ENCODE results near the gene CALHM5.
"Not testable (repeated sequence)": the region's sequence is repeated elsewhere in the genome, so short reads cannot be mapped to it uniquely, and the experiment has no call there.

CALHM5 gene, protein sequence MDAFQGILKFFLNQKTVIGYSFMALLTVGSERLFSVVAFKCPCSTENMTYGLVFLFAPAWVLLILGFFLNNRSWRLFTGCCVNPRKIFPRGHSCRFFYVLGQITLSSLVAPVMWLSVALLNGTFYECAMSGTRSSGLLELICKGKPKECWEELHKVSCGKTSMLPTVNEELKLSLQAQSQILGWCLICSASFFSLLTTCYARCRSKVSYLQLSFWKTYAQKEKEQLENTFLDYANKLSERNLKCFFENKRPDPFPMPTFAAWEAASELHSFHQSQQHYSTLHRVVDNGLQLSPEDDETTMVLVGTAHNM

DNA sequence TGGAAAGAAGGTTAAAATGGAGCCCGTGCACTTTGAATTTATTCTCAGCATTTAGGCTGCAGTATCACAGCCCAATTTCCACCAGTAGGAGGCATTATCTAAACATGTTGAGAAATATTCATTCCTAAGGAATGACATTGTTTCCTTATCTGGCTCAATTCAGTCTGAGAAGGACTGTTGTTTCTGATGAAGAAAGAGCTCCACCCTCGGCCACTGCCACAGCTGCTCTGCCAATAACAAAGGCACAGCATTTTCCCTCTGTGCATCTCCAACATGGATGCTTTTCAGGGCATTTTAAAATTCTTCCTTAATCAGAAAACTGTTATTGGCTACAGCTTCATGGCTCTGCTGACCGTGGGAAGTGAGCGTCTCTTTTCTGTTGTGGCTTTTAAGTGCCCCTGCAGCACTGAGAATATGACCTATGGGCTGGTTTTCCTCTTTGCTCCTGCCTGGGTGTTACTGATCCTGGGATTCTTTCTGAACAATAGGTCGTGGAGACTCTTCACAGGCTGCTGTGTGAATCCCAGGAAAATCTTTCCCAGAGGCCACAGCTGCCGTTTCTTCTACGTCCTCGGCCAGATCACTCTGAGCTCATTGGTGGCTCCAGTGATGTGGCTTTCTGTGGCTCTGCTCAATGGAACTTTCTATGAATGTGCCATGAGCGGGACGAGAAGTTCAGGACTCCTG is at the start of gene CALHM5:
CALHM5 (plus strand) TSS at position 216 of the 687 bp plus-strand sequence; CDS start at position 274, 58 bp downstream.
- DNase-seq (ENCODE audit: extremely low read depth in 1 of 2, low read depth in 1 of 2): no peak

DNA sequence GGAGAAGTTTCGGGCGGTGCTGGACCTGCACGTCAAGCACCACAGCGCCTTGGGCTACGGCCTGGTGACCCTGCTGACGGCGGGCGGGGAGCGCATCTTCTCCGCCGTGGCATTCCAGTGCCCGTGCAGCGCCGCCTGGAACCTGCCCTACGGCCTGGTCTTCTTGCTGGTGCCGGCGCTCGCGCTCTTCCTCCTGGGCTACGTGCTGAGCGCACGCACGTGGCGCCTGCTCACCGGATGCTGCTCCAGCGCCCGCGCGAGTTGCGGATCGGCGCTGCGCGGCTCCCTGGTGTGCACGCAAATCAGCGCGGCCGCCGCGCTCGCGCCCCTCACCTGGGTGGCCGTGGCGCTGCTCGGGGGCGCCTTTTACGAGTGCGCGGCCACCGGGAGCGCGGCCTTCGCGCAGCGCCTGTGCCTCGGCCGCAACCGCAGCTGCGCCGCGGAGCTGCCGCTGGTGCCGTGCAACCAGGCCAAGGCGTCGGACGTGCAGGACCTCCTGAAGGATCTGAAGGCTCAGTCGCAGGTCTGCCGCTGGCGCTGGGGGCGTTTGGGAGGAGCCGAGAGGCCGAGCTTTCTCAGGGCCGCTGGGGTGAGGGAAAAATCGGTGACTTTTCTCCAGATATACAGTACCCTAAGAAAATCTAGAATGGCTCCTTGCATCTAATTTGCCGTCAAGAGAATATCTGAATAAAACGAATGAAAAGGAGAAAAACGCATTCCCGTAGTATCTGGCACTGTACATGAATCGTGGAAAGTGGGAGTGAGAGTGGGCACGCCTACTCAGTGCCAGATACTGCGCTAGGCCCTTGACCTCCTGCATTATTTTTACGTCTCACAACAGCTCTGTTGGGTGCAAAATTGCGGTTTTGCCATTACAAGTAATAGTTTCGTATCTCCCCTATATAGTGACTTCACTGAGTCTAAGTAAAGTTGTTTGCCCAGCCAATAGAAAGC is 49.2 kb upstream of the CALHM5 start:
- peak in 1 of 2 donors; percentile 36 for DNase-seq (ENCODE audit: extremely low read depth in 1 of 2, low read depth in 1 of 2)

DNA sequence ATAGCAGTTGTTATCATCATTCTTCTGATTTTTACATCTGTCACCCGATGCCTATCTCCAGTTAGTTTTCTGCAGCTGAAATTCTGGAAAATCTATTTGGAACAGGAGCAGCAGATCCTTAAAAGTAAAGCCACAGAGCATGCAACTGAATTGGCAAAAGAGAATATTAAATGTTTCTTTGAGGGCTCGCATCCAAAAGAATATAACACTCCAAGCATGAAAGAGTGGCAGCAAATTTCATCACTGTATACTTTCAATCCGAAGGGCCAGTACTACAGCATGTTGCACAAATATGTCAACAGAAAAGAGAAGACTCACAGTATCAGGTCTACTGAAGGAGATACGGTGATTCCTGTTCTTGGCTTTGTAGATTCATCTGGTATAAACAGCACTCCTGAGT is 48.1 kb upstream of the CALHM5 start:
- no peak for DNase-seq (ENCODE audit: extremely low read depth in 1 of 2, low read depth in 1 of 2)

DNA sequence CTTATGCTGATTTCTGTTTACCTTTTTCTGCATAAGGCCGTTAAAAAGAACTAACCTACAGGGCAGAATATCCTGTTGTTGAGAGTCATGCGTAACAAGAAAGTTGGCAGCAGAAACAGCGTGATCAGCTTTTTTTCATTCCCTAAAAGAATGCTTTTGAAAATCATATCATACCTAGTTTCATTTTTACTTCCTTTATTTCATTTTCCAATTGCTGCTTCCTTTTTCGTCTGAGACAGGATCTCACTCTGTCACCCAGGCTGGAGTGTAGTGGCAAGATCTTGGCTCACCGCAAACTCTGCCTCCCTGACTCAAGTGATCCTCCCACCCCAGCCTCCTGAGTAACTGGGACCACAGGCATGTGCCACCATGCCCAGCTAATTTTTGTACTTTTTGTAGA is 46.2 kb upstream of the CALHM5 start:
- DNase-seq (ENCODE audit: extremely low read depth in 1 of 2, low read depth in 1 of 2): no peak

DNA sequence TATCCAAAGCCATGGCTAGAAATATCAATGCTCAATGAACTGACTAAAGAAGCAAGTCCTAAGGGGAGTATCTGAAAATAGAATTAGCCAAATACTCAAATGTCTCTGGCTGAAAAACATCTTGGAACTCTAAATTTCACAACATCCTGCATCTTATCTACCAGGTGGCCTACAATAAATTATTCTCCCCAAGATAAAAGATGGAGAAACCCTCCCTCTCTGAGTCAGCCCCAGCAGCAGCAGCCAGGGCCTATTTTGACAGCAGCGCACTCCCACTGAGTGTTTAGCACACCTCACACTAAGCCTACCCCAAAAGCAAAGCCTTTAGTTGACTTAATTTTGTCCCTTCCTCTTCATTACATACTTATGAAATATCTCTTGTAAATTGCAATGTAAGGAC is 44.3 kb upstream of the CALHM5 start:
- no peak for DNase-seq (ENCODE audit: extremely low read depth in 1 of 2, low read depth in 1 of 2)

DNA sequence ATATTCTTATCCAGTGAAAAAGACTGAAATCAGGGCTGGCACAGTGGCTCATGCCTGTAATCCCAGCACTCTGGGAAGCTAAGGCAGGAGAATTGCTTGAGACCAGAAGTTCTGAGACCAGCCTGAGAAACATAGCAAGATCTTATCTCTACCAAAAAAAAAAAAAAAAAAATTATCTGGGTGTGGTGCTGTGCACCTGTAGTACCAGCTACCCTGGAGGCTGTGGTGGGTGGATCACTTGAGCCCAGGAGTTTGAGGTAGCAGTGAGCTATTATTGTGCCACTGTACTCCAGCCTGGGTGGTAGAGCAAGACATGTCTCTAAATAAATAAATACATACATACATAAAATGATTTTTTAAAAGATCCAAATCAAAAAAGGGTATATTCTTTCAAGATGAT is 43.9 kb upstream of the CALHM5 start:
- no peak for DNase-seq (ENCODE audit: extremely low read depth in 1 of 2, low read depth in 1 of 2)

DNA sequence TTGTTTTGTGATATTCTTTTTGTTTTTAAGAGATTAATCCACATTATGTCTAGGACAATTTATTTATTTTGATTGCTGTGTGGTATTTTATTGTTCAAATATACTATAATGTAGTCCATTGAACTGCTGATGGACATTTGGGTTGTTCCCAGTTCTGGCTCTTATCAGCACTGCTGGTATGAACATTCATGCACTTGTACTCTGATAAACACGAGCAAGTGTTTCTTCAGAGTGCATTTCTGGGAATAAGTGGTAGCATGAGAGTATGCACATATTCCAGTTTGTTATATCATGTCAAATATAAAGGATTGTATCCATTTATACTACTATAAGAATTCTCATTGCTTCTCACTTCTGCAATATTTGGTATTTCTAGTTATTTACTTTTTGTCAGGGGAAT is 43.1 kb upstream of the CALHM5 start:
- no peak for DNase-seq (ENCODE audit: extremely low read depth in 1 of 2, low read depth in 1 of 2)

DNA sequence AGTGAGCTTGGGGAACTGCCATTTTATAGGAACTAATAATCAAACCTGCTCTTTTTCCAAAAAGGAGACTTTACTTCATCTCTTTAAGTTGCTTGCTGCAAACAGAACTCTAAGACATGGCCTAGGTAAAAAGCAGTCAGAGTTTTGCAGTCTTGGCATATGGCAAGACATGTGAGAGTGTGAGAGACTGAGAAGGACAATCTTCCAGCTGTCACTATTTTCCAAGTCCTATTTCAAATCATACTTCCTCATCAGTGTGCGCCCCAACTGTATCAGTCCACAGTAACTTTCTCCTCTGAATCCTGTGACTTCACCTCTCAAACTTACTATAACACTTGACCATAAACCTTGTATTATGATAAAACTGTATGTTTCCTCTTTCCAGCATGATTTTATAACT is 39.9 kb upstream of the CALHM5 start:
- DNase-seq (ENCODE audit: extremely low read depth in 1 of 2, low read depth in 1 of 2): no peak

DNA sequence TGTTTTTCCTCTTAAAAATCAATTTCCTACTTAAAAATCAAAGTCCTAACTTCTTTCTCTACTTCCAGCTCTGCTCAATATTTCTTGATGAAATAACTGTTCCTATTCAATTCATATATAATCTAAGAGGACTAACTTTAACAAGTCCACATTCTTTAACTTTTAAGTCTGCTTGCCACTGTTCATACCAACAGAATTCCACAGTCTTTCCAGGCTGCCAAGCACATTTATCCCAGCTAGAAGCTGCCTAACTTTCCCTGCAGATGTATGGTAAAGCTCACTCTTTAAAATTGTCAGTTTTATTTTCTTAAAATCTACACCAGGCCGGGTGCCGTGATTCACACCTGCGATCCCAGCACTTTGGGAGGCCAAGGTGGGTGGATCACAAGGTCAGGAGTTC is 38.7 kb upstream of the CALHM5 start:
- DNase-seq (ENCODE audit: extremely low read depth in 1 of 2, low read depth in 1 of 2): no peak

DNA sequence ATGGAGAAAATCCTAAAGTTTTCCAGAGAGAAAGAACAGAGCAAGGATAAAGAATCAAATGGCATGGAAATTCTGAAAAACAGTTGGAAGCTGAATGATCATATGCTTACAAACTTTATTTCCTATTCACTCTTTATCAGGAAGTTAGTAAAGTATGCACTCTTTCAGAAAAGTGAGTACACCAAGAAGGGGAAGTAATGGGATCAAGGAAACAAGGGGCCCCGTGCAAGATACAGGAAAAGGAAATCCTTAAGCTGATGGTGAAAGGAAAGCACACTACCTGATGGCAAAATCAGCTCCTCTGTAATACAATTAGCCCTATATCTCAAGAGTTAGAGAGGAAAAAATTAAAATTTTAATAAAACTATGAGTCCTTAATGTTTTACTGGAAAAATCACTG is 36.3 kb upstream of the CALHM5 start:
- DNase-seq (ENCODE audit: extremely low read depth in 1 of 2, low read depth in 1 of 2): no peak

DNA sequence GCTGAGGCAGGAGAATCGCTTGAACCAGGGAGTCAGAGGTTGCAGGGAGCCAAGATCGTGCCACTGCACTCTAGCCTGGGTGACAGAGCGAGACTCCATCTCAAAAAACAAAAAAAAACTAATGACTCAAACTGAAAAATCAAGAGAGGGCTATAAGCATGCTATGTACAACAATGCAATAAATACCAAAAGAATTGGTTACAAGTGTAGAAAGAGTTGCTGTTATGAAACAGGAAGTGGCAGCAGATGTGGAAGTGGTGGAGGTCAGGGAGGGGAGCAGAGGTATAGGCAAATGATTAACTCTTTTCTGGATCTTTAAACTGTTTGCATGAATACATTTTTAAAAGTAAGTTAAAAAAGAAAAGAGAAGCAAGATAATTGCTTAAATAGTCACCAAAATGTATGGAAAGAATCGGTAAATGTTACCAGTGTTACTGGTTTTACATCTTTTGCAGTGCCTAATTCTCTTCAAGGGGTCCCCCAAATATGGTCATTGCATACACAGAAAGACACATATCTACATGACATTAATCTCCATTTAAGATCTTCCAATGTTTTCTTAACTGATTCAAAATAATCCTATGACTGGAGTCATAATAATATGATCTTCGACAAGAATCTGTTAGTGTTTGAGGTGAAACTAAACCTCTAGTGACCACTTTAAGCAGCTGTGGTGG is 35.3 kb upstream of the CALHM5 start:
- DNase-seq (ENCODE audit: extremely low read depth in 1 of 2, low read depth in 1 of 2): no peak

DNA sequence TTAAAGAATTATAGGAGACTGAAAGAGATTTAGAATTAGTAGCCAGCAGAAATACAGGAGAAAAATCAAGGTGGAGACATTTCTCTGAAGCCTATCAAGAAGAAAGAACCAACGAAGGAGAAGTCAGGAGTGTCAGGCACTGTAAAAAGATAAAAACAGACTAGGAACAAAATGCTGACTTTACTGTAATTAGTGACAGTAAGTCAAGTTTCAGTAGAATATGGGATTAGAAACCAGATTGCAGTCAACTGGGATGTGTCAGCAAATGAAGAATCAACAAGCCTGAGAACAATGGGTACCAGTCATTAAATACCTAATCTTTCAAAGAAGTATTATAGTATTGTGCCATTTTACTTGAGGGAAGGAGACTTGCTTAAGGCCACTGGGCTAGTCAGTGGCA is 28.7 kb upstream of the CALHM5 start:
- DNase-seq (ENCODE audit: extremely low read depth in 1 of 2, low read depth in 1 of 2): no peak

DNA sequence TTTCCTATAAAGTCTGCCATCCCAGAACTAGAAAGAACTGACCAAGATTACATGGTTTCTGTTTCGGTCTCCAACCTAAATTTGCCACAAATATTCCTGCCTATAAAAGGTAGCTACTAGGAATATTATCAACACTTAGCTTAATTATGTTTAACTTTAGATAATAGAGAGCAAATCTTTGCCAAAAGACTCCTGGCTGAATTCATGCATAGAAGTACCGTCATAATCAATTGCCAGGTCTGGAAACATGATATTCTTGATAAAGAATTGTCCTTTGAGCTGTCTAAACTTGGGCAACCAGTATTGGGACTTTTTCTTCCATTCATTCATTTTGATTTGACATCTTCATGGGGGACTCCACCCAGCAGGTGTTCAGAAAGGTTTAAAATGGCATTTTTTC is 27.8 kb upstream of the CALHM5 start:
- no peak for DNase-seq (ENCODE audit: extremely low read depth in 1 of 2, low read depth in 1 of 2)

DNA sequence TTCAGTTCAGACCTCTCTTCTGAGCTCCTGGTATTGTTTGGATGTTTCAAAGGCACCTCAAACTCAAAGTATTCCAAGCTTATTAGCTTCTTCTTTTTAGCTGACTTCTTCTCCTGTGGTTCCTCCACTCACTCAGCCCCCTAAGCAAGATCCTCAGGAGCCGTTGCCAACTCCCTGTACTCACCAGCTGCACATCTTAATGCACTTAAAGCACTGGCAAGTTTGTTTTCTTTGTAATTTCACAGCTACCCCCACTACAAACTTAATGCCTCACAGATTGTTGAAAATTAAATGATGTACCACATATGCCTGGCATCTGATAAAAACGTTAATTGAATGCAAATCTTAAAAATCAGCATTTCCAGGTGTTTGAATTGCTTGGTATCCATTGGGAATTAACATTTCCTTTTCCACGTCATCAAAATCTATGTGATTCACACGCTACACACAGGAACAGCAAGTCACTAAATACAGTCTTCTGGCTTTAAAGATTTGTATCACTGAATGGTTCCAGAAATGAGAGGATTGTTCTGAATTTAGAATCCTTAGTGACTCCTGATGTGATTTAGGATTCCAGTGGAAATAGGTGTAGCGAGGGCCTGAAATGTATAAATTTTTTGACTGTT is 25.8 kb upstream of the CALHM5 start:
- DNase-seq (ENCODE audit: extremely low read depth in 1 of 2, low read depth in 1 of 2): no peak

DNA sequence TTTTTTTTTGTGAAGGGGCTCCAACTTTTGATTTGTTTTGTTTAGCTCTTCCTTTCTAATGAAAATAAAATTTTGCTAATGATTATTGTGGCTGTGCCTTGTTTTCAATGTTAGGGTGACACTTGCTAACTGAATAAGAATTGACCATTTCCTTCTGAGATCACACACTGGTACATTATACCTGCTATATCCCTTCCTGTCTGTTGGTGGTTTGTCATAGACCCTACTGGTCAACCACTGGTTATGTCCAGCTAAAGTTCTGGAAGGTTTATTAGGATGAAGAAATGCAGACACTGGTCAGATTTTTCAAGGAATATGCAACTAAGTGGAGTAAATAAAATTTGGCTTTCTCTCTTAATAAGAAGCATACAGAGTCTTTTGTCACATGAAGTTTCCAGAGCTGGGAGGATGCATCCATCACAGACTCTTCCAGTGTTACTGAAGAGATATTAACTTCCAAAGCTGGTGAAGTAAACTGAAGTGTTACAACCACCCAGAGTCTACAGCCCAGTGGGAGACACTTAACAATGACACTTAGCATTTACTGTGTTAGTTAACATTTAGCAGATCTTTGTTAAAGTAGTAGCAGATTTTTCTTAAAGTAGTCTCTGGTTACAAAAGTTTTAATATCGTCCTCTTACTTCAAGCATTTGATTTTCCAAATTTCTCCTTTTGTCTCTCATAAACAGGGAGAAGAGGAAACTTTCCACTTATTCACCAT is 19.7 kb upstream of the CALHM5 start:
- no peak for DNase-seq (ENCODE audit: extremely low read depth in 1 of 2, low read depth in 1 of 2)

DNA sequence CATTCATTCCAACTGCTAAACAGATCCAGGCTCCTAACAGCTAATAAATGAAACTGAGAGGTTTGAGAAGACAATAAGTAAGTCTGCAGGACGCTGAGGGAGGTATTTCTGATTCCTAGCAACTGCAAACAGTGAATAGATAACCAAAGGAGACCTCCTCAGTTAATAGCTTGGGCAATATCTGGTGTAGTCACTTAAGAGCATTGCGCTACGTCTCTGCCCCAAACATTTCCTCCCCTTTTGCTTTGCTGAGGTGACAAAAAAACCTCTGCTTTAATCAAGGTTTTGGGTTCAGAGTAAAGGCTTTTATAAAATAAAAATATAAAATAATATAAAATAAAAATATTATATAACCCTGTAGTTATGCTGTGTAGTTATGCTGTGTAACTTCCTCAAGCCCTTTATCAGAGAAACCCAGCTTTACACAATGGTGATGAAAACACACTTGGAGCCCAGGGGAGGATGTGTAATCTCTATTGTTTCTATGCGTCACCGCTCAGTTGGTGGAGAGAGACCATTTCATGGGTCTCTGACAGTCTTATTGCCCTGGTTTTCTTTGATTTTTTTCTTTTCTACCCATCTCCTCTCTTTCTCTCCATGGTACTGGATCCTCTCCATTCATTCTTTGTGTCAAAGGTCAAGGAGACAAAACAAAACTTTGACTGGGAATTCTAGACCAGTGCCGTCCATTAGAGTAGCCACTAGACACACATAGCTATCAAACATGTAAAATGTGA is 18.9 kb upstream of the CALHM5 start:
- DNase-seq (ENCODE audit: extremely low read depth in 1 of 2, low read depth in 1 of 2): no peak

DNA sequence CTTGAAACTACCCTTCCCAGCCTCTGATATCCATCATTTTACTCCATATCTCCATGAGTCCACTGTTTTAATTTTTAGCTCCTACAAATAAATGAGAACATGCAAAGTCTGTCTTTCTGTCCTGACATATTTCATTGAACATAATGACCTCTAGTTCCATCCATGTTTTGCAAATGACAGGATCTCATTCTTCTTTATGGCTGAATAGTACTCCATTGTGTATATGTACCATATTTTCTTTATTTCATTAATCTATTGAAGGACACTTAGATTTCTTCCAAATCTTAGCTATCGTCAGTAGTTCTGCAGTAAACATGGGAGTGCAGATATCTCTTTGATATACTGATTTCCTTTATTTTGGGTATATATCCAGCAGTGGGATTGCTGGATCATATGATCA is 16.3 kb upstream of the CALHM5 start:
- DNase-seq (ENCODE audit: extremely low read depth in 1 of 2, low read depth in 1 of 2): not testable (repeated sequence)

DNA sequence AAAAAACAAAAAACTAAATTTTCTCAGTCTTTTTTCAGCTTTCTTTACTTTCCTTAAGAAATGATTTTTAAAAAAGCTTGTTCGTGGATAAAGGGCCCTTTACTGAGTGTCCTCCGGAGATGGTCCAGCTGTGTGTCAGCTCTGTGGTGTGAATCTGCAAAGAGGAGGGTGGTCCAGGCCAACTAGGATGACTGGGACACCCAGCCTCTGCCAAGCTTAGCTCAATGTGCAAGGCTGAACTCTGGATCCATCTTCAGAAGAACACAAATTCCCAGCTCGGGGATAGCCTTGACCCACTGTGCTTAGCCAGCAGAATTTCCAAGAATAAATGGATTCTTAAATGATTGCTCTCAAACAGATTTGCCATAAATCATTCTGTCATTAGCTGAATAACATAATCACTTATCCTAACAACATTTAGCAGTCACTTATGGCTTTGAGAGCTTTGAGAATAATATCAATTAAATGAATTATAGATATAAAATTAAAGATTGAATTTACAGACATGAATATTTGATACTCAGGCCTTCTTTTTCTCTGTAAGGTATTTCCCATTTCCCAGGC is 14.2 kb upstream of the CALHM5 start:
- no peak for DNase-seq (ENCODE audit: extremely low read depth in 1 of 2, low read depth in 1 of 2)

DNA sequence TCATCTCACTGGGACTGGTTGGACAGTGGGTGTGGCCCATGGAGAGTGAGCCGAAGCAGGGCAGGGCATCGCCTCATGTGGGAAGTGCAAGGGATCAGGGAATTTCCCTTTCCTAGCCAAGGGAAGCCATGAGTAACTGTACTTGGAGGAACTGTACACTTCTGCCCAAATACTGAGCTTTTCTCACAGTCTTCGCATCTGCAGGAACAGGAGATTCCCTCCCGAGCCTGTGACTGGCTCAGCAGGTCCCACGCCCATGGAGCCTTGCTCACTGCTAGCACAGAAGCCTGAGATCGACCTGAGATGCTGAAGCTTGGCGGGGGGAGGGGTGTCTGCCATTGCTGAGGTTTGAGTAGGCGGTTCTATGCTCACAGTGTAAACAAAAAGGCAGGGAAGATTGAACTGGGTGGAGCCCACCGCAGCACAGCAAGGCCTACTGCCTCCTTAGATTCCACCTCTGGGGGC is 10.4 kb upstream of the CALHM5 start:
- no peak for DNase-seq (ENCODE audit: extremely low read depth in 1 of 2, low read depth in 1 of 2)

All from stimulated activated CD8-positive, alpha-beta memory T cell treated with anti-CD3 and anti-CD28 coated beads, Interleukin-7, amount 100 ng/mL, for 48 hours (primary cell).